AG04449 (cell line): ENCODE data around the gene RAPGEF5.

ENCODE experiments used
- CTCF ChIA-PET: fragments of 350-600 bp; formaldehyde crosslinking; extraction: SDS; loops from one replicate; lab custom pipeline; 2021; ENCODE audit warnings: antibody characterized with exemption; lab: Yijun Ruan, JAX
- POLR2A ChIA-PET: fragments of 400-600, 350-600 bp; formaldehyde crosslinking; extraction: SDS; loops from one replicate; lab custom pipeline; 2020; ENCODE audit warnings: antibody characterized with exemption, inconsistent platforms; lab: Yijun Ruan, JAX
- DNase-seq: peaks from one replicate; pipeline ENCODE4 v3.0.0-alpha.2; 2010; ENCODE audit warnings: low read depth, low spot score
- H3K4me3 ChIP-seq: 2 replicates; pipeline ENCODE4 v1.5.1; 2011; ENCODE audit warnings: low read depth, mild to moderate bottlenecking, control low read depth, low read length
- CTCF ChIP-seq: IDR thresholded peaks from one replicate; pipeline ENCODE4 v1.5.1; 2011; ENCODE audit warnings: mild to moderate bottlenecking, moderate library complexity, low read length, control low read depth, inconsistent platforms; ENCODE audit not compliant: insufficient read depth; ENCODE audit errors: missing control alignments

RAPGEF5 gene

DNA sequence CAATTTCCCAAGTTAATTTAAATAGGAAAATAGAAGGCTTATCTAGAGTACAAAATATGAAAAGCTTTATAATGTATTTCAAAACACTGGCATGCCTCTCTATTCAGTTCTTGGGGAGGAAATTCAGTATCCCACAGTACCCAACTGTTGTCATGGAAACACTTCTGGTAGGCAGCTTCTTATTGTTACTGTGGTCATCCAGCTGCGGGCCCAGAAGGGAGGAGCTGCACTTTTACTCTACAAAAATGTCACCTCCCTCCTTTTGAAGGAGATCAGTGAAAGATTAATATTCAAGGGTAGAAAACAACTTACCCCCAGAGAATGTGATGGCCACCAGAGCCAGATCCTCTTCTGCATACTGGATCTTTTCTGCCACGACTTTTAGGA lies 202.8 kb downstream of the RAPGEF5 start:
- DNase-seq = no peak
- no peak for TF ChIP-seq CTCF
- no peak overlapping the region for H3K4me3 ChIP-seq
- POLR2A ChIA-PET = no interaction called here
- CTCF ChIA-PET = no interaction called here

DNA sequence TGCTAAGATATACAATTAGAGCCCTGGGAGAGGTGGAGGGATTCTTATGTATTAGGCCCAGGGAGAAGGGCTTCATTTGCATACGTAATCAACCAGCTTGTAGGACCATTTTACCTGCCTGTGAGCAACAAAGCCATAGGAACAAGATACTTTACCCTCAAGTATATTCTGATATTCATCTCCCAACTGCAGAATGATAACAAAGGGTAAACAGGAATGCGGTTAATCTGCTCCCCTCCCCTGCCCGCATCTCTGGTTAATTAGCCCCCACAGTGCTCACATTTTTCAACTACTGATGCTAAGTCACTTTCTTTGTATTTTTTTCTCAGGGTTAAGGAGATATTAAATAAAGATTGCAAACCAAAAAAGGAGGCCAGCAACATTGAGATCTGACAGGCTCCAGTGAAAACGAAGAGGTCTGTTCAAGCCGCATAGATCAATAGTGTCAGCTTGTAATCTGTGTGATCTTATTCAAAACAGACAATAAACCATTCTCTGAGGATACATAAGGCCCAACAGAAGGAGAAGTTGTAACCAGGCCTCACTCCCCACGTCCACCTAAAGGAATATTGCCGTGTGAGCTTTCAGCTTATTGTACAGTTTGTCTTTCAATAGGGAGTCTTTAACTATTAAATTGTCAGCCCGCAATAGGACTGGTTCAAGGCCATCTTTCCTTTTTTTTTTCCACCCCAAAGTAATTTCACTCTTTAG lies 203.4 kb downstream of the RAPGEF5 start:
- no peak for TF ChIP-seq CTCF
- CTCF ChIA-PET = interaction anchor here (1.3 kb wide), 1 partner anchor 13 kb away, joined by 5 read pairs; no protein-coding TSS in a partner anchor

DNA sequence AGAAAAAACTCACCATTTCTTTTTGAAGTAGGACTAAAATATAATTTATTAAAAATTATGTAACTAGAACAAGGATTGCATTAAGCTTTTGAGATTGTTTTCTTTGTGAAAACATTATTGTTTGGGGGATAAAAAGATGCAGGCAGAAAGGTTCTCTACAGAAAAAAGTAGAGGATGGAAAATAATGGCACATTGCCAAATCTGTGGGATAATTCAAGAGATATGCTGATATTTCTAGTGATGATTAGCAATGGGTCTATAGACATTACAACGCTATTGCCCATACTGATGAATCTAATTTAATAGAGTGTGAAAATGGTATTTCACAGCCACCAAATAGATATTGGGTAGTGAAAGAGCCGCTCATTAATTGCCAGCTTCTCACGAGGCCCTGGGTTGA lies 204.3 kb downstream of the RAPGEF5 start:
- ChIA-PET POLR2A (no interaction called here), CTCF (interaction anchor here (0.9 to 1.3 kb wide), 2 partner anchors 12 to 42 kb away, joined by 3 to 5 read pairs; no protein-coding TSS in a partner anchor)
- no peak for TF ChIP-seq CTCF

More for the DNA sequence above, 203.4 kb downstream of the RAPGEF5 start:
- DNase-seq = no peak
- POLR2A ChIA-PET = no interaction called here
- no peak overlapping the region for H3K4me3 ChIP-seq

DNA sequence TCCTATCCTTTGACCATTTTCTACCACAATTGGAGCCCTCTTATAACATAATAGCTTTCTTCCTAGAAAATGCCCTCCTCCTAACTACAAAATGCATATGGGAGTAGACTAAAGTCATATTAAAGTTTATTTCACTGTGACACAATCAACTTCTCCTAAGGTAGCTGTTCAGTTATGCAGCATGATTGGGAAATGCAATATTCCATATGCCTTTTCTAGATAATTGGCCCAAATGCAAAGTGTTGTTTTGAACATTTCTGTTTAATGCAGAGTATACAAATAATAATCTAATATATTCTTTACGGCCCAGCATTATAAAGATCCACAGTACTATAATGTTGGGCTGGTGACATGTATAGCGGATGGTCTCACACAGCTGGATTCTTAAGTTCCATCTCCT lies 205.1 kb downstream of the RAPGEF5 start:
- POLR2A ChIA-PET = no interaction called here

More for the DNA sequence above, 204.3 kb downstream of the RAPGEF5 start:
- H3K4me3 ChIP-seq = no peak overlapping the region
- DNase-seq = no peak

DNA sequence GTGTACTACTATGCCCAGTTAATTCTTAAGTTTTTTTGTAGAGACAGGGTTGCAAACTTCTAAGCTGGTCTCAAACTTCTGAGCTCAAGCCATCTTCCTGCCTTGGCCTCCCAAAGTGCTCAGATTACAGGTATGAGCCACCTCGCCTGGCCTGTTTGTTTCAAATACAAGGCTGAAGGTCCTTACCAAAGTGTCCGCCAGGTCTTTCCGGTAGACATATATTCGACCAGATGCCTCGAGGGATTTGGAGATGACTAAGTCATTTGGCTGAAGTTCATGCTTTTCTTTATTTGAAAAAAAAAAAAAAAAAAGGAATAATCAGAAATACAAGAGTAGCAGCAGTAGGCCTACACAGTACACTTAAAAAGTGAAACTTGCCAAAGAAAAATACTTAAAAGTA lies 206.7 kb downstream of the RAPGEF5 start:
- DNase-seq = no peak
- ChIA-PET CTCF (no interaction called here), POLR2A (no interaction called here)
- no peak overlapping the region for H3K4me3 ChIP-seq
- no peak for TF ChIP-seq CTCF

More for the DNA sequence above, 205.1 kb downstream of the RAPGEF5 start:
- no peak for DNase-seq
- no peak for TF ChIP-seq CTCF
- CTCF ChIA-PET = interaction anchor here (0.9 kb wide), 1 partner anchor 42 kb away, joined by 3 read pairs; no protein-coding TSS in a partner anchor
- no peak overlapping the region for H3K4me3 ChIP-seq

DNA sequence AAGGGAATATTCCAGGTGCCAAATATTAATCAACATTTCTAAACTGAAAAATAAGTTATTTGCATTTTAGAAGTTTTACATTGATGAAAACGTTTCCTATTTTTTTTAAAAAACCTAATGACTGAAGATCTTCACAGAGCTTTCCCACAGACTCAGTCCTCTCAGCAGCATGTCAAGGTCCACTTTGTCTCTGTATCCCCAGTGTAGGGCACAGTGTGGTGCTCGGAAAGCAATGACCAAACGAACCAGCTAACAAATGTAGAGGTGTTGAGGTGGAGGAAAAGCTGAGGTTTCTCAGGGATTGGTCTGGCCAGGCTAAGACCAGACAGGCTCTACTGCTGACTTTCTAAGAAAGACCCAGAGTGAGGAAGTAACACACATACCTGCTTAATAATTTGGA lies 209.1 kb downstream of the RAPGEF5 start:
- no peak for DNase-seq
- ChIA-PET POLR2A (no interaction called here), CTCF (interaction anchor here (0.8 kb wide), 1 partner anchor 38 kb away, joined by 3 read pairs; no protein-coding TSS in a partner anchor)
- no peak overlapping the region for H3K4me3 ChIP-seq
- no peak for TF ChIP-seq CTCF
